ENCODE data around the gene UGP2.
A peak's percentile ranks its signal among the peaks of the same experiment; 100 is the strongest.

The UGP2 gene

DNA sequence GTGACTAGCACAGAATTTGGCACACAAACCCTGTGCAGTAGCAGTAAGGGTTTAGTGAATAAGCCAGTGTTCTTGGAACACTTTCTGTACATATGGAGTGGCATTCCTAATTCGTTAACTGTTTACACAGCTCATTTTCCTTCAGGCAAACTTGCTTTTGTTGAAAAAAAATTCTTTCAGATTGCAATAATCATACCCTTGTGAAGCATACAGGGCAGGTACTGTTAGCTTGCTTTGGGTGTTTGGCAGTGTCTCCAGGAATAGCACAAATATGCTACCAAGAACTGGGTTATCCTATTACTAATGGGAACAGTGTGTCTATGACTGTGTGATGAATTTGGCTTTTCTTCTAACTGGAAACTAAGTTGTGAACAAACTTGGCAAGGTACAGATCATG, 33.4 kb downstream of the UGP2 start:
- no peak for DNase-seq
- Histone ChIP-seq H3K27me3 (ENCODE audit: insufficient read depth, low read length) (no peaks in the 10 kb centered on the region), H3K18ac (ENCODE audit: low read length) (no peak overlapping the region), H2BK120ac (ENCODE audit: insufficient read depth, low read length, poor library complexity) (no peak overlapping the region), H3K4me1 (ENCODE audit: control insufficient read depth in 1 of 2, insufficient read depth in 2 of 2, low read length in 2 of 2) (peaks cover 0 to 11% of the 10 kb centered on the region in 2 experiments), H3K79me2 (ENCODE audit: control insufficient read depth, insufficient read depth, low read length, poor library complexity) (peaks cover 4% of the 10 kb centered on the region), H4K91ac (ENCODE audit: low read depth, low read length) (no peak overlapping the region), H3K4me3 (ENCODE audit: low read depth, low read length) (no peak overlapping the region), H2BK12ac (ENCODE audit: low read length) (no peak overlapping the region), H3K23ac (ENCODE audit: low read length) (no peak overlapping the region), H3K4me2 (ENCODE audit: low read length) (no peak overlapping the region), H2AK5ac (ENCODE audit: low read length) (no peak overlapping the region), H3K14ac (ENCODE audit: low read length) (no peak overlapping the region), H2BK5ac (ENCODE audit: low read depth, low read length, poor library complexity) (no peak overlapping the region), H3K79me1 (ENCODE audit: low read length) (peaks cover 2% of the 10 kb centered on the region), H3K36me3 (ENCODE audit: control insufficient read depth in 1 of 2, insufficient read depth in 2 of 2, low read length in 2 of 2) (peaks cover 0 to 11% of the 10 kb centered on the region in 2 experiments), H3K27ac (ENCODE audit: low read depth, low read length) (no peak overlapping the region), H2AFZ (ENCODE audit: insufficient read depth, low read length, poor library complexity) (no peak overlapping the region), H3K4ac (ENCODE audit: low read depth, low read length) (peak overlapping the region; percentile 25), H4K12ac (ENCODE audit: low read depth, low read length) (no peak overlapping the region), H3K9me3 (ENCODE audit: insufficient read depth, low read depth, low read length) (no peaks in the 10 kb centered on the region), H3K9ac (ENCODE audit: low read length) (no peak overlapping the region), H4K8ac (ENCODE audit: low read depth, low read length) (no peak overlapping the region)
- no CpG with 5 or more reads among the region's 1 CpG for WGBS (ENCODE audit: extremely low coverage, insufficient coverage, insufficient read length)

DNA sequence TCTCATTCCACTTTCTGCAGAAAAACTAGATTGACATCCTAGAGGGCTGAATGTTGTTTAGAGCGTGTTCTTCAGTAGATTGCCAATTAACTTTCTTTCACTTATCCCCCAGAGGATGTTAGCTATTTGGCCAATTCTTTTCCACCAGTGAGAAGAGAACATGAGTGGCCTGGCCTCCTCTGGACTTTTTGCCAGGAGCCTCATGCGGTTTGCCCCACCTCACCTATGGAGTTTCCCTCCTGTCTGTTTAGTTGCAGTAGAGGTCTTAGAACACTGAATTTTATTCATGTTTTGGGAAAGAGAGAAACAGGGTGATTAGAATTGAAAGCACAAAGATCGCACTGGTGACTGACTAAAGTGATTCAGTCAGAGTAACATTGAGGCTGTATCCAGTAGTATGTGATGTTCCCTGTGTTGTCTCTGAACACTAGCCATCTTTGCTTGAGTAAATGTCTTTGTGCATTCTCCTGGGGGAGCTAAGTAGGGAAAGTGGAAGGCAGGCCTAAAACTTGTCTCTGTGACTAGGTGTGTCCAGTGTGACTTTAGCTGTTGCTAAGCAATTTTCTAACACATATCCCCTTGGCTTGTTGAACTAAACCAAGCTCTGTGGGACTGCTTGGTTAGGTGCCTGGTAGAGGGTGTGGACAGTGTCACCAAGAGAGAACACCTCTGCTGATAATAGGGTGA, 34.0 kb downstream of the UGP2 start:
- peaks cover 0 to 8% of the 10 kb centered on the region in 2 experiments for H3K4me1 ChIP-seq (ENCODE audit: control insufficient read depth in 1 of 2, insufficient read depth in 2 of 2, low read length in 2 of 2)
- no peak overlapping the region for H3K14ac ChIP-seq (ENCODE audit: low read length)
- no peak overlapping the region for H2BK5ac ChIP-seq (ENCODE audit: low read depth, low read length, poor library complexity)
- H3K4me3 ChIP-seq (ENCODE audit: low read depth, low read length), result no peak overlapping the region
- no peak overlapping the region for H4K91ac ChIP-seq (ENCODE audit: low read depth, low read length)
- peaks cover 4% of the 10 kb centered on the region for H3K79me2 ChIP-seq (ENCODE audit: control insufficient read depth, insufficient read depth, low read length, poor library complexity)
- no peak overlapping the region for H3K27ac ChIP-seq (ENCODE audit: low read depth, low read length)
- peaks cover 2% of the 10 kb centered on the region for H3K79me1 ChIP-seq (ENCODE audit: low read length)
- H3K9ac ChIP-seq (ENCODE audit: low read length), result no peak overlapping the region
- WGBS (ENCODE audit: extremely low coverage, insufficient coverage, insufficient read length), result no CpG with 5 or more reads among the region's 3 CpGs
- H4K12ac ChIP-seq (ENCODE audit: low read depth, low read length), result no peak overlapping the region
- H3K27me3 ChIP-seq (ENCODE audit: insufficient read depth, low read length), result no peaks in the 10 kb centered on the region
- H2AK5ac ChIP-seq (ENCODE audit: low read length), result no peak overlapping the region
- peaks cover 0 to 13% of the 10 kb centered on the region in 2 experiments for H3K36me3 ChIP-seq (ENCODE audit: control insufficient read depth in 1 of 2, insufficient read depth in 2 of 2, low read length in 2 of 2)
- H3K23ac ChIP-seq (ENCODE audit: low read length), result no peak overlapping the region
- H3K4ac ChIP-seq (ENCODE audit: low read depth, low read length), result no peak overlapping the region
- no peak overlapping the region for H2BK12ac ChIP-seq (ENCODE audit: low read length)
- no peak overlapping the region for H3K18ac ChIP-seq (ENCODE audit: low read length)
- no peak overlapping the region for H2BK120ac ChIP-seq (ENCODE audit: insufficient read depth, low read length, poor library complexity)
- no peaks in the 10 kb centered on the region for H3K9me3 ChIP-seq (ENCODE audit: insufficient read depth, low read depth, low read length)
- H2AFZ ChIP-seq (ENCODE audit: insufficient read depth, low read length, poor library complexity), result no peak overlapping the region
- H4K8ac ChIP-seq (ENCODE audit: low read depth, low read length), result no peak overlapping the region
- no peak for DNase-seq
- H3K4me2 ChIP-seq (ENCODE audit: low read length), result no peak overlapping the region

DNA sequence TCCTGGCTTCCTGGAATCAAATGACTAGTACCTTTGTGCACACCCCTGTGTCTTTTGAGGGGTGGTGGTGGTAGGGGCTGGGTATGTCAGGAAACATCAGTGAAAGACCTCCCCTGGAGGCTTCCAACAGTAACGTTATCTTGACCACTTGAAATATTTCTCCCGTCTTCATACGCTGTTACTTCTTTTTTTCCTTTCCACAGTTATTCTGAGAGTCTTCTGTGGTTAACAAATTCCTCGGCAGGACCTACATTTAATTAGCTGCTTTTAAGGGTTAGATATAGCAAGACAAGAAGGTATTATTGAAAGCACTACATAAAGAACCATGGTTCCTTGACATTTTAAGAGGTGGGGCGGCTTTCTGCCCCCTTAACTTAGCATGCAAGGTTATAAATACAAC, 34.6 kb downstream of the UGP2 start:
- no peak overlapping the region for H2AFZ ChIP-seq (ENCODE audit: insufficient read depth, low read length, poor library complexity)
- H3K4ac ChIP-seq (ENCODE audit: low read depth, low read length), result no peak overlapping the region
- H3K4me2 ChIP-seq (ENCODE audit: low read length), result no peak overlapping the region
- no peak overlapping the region for H4K8ac ChIP-seq (ENCODE audit: low read depth, low read length)
- no CpG with 5 or more reads among the region's 5 CpGs for WGBS (ENCODE audit: extremely low coverage, insufficient coverage, insufficient read length)
- H3K4me1 ChIP-seq (ENCODE audit: control insufficient read depth in 1 of 2, insufficient read depth in 2 of 2, low read length in 2 of 2), result peaks cover 0 to 8% of the 10 kb centered on the region in 2 experiments
- DNase-seq, result no peak
- H2BK12ac ChIP-seq (ENCODE audit: low read length), result no peak overlapping the region
- no peaks in the 10 kb centered on the region for H3K9me3 ChIP-seq (ENCODE audit: insufficient read depth, low read depth, low read length)
- H3K14ac ChIP-seq (ENCODE audit: low read length), result no peak overlapping the region
- no peak overlapping the region for H3K9ac ChIP-seq (ENCODE audit: low read length)
- no peak overlapping the region for H3K18ac ChIP-seq (ENCODE audit: low read length)
- no peaks in the 10 kb centered on the region for H3K27me3 ChIP-seq (ENCODE audit: insufficient read depth, low read length)
- H3K79me1 ChIP-seq (ENCODE audit: low read length), result peaks cover 2% of the 10 kb centered on the region
- no peak overlapping the region for H3K4me3 ChIP-seq (ENCODE audit: low read depth, low read length)
- H3K36me3 ChIP-seq (ENCODE audit: control insufficient read depth in 1 of 2, insufficient read depth in 2 of 2, low read length in 2 of 2), result peaks cover 0 to 16% of the 10 kb centered on the region in 2 experiments
- H3K23ac ChIP-seq (ENCODE audit: low read length), result no peak overlapping the region
- H2AK5ac ChIP-seq (ENCODE audit: low read length), result no peak overlapping the region
- no peak overlapping the region for H2BK120ac ChIP-seq (ENCODE audit: insufficient read depth, low read length, poor library complexity)
- H4K12ac ChIP-seq (ENCODE audit: low read depth, low read length), result no peak overlapping the region
- no peak overlapping the region for H3K27ac ChIP-seq (ENCODE audit: low read depth, low read length)
- peaks cover 4% of the 10 kb centered on the region for H3K79me2 ChIP-seq (ENCODE audit: control insufficient read depth, insufficient read depth, low read length, poor library complexity)
- H4K91ac ChIP-seq (ENCODE audit: low read depth, low read length), result no peak overlapping the region
- no peak overlapping the region for H2BK5ac ChIP-seq (ENCODE audit: low read depth, low read length, poor library complexity)

DNA sequence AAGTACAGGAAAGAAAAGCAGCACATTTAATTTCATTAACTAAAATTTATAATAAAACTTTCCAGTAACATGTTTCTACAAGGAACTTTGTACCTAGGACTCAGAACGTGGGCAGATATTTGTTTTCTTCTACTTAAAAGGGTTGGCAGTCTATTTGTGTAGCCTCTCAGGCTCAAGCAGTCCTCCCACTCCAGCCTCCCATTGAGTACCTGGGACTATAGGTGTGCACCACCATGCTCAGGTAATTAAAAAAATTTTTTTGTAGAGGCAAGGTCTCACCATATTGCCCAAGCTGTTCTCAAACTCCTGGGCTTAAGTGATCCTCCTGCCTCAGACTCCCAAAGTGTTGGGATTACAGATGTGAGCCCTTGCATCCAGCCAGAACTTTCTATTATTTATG, 36.8 kb downstream of the UGP2 start:
- no peak overlapping the region for H2AK5ac ChIP-seq (ENCODE audit: low read length)
- no peak overlapping the region for H3K18ac ChIP-seq (ENCODE audit: low read length)
- no peak for DNase-seq
- no peak overlapping the region for H4K91ac ChIP-seq (ENCODE audit: low read depth, low read length)
- no peaks in the 10 kb centered on the region for H3K27me3 ChIP-seq (ENCODE audit: insufficient read depth, low read length)
- H3K4me3 ChIP-seq (ENCODE audit: low read depth, low read length), result no peak overlapping the region
- no peak overlapping the region for H3K14ac ChIP-seq (ENCODE audit: low read length)
- H4K8ac ChIP-seq (ENCODE audit: low read depth, low read length), result no peak overlapping the region
- H2BK12ac ChIP-seq (ENCODE audit: low read length), result no peak overlapping the region
- no peak overlapping the region for H3K27ac ChIP-seq (ENCODE audit: low read depth, low read length)
- no peak overlapping the region for H2BK120ac ChIP-seq (ENCODE audit: insufficient read depth, low read length, poor library complexity)
- no peak overlapping the region for H2AFZ ChIP-seq (ENCODE audit: insufficient read depth, low read length, poor library complexity)
- H3K4me2 ChIP-seq (ENCODE audit: low read length), result no peak overlapping the region
- no peak overlapping the region for H3K4ac ChIP-seq (ENCODE audit: low read depth, low read length)
- H3K23ac ChIP-seq (ENCODE audit: low read length), result no peak overlapping the region
- H3K9ac ChIP-seq (ENCODE audit: low read length), result no peak overlapping the region
- H3K79me2 ChIP-seq (ENCODE audit: control insufficient read depth, insufficient read depth, low read length, poor library complexity), result peaks cover 4% of the 10 kb centered on the region
- no peak overlapping the region for H2BK5ac ChIP-seq (ENCODE audit: low read depth, low read length, poor library complexity)
- H4K12ac ChIP-seq (ENCODE audit: low read depth, low read length), result no peak overlapping the region
- no peaks in the 10 kb centered on the region for H3K9me3 ChIP-seq (ENCODE audit: insufficient read depth, low read depth, low read length)
- H3K4me1 ChIP-seq (ENCODE audit: control insufficient read depth in 1 of 2, insufficient read depth in 2 of 2, low read length in 2 of 2), result no peaks in the 10 kb centered on the region
- peaks cover 1 to 18% of the 10 kb centered on the region in 2 experiments for H3K36me3 ChIP-seq (ENCODE audit: control insufficient read depth in 1 of 2, insufficient read depth in 2 of 2, low read length in 2 of 2)
- no CpG with 5 or more reads among the region's 1 CpG for WGBS (ENCODE audit: extremely low coverage, insufficient coverage, insufficient read length)
- no peaks in the 10 kb centered on the region for H3K79me1 ChIP-seq (ENCODE audit: low read length)

All from trophoblast cell (in vitro differentiated cells and primary cell).